DND-41 (cell line): Measurements from ENCODE around the gene CD82.

ENCODE experiments used
- CTCF ChIP-seq: IDR thresholded peaks from 2 replicates; pipeline ENCODE4 v1.5.1; 2012; ENCODE audit warnings: borderline replicate concordance, low read length, moderate library complexity, mild to moderate bottlenecking; ENCODE audit not compliant: poor library complexity, severe bottlenecking; ENCODE audit errors: extremely low read depth
- EZH2 ChIP-seq: IDR thresholded peaks from 3 replicates; pipeline ENCODE4 v1.6.1; 2012; ENCODE audit warnings: borderline replicate concordance, low read depth, mild to moderate bottlenecking, moderate library complexity, low read length, inconsistent platforms; ENCODE audit not compliant: severe bottlenecking

GRCh38 chr11:44517541-44517940 lies 47.9 kb upstream of the CD82 start:
- TF ChIP-seq CTCF (no peak), EZH2 (no peak)
